Myometrial cell (primary cell): ENCODE data around the gene RNF114. TPM values are rescaled to one million over a fixed set of nuclear protein-coding genes. Genes with fewer than 3 reads are reported as not detected.

Experiments used
- total RNA-seq: library from RNA; depleted of rRNA; stranded (reverse); fragments of >200 nt; gene quantifications from 2 replicates; pipeline ENCODE4 v1.2.3, GENCODE V29; 2015

Gene RNF114, protein sequence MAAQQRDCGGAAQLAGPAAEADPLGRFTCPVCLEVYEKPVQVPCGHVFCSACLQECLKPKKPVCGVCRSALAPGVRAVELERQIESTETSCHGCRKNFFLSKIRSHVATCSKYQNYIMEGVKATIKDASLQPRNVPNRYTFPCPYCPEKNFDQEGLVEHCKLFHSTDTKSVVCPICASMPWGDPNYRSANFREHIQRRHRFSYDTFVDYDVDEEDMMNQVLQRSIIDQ
- 76.1 and 84.2 TPM in 2 replicates for total RNA-seq

DNA sequence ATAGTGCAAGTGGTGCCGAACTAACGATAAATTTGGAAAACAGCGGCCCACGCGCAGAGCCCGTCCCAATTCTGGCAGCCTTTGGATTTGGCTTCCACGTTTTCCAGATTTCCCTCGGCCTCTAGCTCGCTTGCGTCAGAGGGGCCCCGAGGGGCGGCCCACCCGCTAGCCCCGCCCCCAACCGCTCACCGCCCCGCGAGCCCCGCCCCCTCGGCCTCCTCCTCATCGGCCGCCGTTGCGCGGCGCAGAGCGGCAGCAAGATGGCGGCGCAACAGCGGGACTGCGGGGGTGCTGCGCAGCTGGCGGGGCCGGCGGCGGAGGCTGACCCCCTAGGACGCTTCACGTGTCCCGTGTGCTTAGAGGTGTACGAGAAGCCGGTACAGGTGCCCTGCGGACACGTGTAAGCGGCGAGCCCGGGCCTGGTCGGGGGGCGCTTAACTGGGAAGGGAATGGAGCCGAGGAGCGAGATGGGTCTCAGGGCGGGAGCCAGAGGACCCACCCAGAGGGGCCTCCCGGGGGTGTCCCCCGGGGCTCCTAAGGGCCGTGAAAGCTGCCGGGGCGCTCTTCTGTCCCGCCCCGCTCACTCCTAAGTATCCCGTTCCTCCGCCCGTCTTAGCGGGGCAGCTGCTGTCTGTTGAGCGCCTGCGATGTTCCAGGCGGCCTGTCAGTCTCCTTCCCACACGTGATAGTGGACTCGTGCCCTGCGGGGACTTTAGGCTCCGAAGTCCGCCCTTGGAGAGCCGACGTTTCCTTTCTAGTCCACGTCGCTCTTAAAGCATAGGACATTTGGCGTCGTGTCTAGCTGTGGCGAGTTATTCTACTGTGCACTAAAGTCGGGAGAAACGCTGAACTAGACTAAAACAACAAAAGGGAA is at the start of gene RNF114:
Gene RNF114 (plus strand): TSS at position 245 of the 874 bp plus-strand sequence. CDS start 16 bp downstream, at position 261.

DNA sequence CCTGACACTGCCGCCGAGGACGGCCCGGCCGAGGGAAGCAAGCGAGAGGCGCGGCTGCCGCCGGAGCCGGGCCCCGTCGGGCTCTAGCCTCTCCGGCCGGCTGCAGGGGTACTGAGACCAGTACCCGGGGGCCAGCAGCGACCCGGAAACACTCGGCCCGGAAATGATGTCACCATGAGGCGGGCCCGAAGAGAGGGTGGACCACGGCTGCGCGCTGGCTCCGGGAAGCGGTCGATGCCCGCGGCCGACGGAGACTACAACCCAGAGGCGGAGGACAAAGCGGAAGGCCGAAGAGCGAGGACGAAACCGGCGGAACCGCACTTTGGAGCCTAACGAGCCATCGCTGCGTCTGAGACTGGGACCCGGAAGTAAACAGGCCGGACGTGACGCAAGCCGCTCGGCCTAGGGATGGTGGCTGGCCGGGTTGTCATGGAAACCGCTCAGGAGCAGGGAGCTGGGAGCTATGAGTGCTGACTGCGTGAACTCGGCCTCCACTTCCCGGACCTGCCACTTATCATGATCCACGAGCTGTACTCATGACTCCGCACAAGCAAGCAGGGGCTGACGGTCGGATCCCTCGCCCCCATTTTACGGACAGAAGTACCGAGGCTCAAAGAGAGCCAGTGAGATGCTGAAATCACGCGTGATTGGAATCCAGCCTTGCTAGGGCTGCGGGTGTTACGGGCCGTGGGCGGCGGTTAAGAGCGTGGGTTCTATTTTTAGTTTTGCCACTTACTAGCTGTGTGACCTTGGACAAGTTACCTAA is 20.6 kb upstream of the RNF114 start, which contains the start of gene SPATA2:
Gene SPATA2 (minus strand): TSS at position 150 of the 766 bp plus-strand sequence. CDS start 7,039 bp downstream, outside the sequence.

DNA sequence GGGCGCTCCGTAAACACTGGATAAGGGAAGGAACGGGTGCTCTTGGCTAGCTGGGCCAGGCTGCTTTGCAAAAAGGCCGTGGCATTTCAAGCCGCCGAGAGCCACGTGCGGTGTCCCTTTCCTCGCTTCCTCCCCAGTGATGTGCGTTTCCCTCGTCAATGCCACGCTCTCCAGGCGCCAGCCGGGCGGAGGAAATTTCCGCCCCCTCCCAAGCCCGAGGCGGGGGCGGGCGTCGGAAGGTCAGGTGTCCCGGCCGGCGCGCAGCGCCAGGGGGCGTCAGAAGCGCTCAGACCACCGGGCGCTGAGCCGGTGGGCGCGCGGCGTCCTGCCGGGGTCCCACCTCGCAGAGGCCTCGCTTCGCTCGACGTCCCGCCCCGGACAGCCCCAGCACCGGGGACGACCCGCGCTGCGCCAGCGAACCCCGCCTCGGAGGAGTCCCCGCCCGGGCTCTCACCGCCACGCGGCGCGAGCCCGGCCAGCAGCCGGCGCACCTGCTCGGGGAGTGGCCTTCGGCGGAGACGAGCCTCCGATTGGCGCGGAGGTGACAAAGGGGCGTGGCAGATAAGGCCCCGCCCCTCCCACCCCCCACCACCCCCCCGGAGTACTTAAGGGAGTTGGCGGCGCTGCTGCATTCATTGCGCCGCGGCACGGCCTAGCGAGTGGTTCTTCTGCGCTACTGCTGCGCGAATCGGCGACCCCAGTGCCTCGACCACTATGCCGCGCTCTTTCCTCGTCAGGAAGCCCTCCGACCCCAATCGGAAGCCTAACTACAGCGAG is 46.3 kb downstream of the RNF114 start, which contains the start of gene SNAI1:
Gene SNAI1 (plus strand): TSS at position 635 of the 777 bp plus-strand sequence. CDS start 80 bp downstream, at position 715.

Other genes starting within 250 kb of the RNF114 start
- 10.7 and 11.2 TPM in 2 replicates for gene B4GALT5, start 222.5 kb upstream of the RNF114 start, total RNA-seq
- 3.0 and 3.2 TPM in 2 replicates for gene SLC9A8, start 123.6 kb upstream of the RNF114 start, total RNA-seq
- gene SPATA2, start 20.9 kb upstream of the RNF114 start, total RNA-seq = 3.0 and 3.5 TPM in 2 replicates
- gene SNAI1, start 46.6 kb downstream of the RNF114 start, total RNA-seq = 0.89 and 2.0 TPM in 2 replicates
- 55.4 and 65.7 TPM in 2 replicates for gene UBE2V1, start 176.8 kb downstream of the RNF114 start, total RNA-seq
- 36.7 and 54.2 TPM in 2 replicates for gene PEDS1, start 217.3 kb downstream of the RNF114 start, total RNA-seq